ENCODE measurements around the gene TEX47.
A peak's percentile ranks its signal among the peaks of the same experiment; 100 is the strongest.

Gene TEX47

GRCh38 chr7:88795553-88795952 is at the start of gene TEX47:
TSS of gene TEX47 (minus strand) at chr7:88795737. CDS start at chr7:88794942, 795 bp downstream.
- Histone ChIP-seq H3K4me3 (no peak within 1 kb of the TSS), H3K27ac (no peak within 1 kb of the TSS)

- no peak overlapping the region for H3K4me3 ChIP-seq
- H3K27ac ChIP-seq = no peak overlapping the region
Measured at GRCh38 chr7:88845091-88845490, 49.6 kb upstream of the TEX47 start.

GRCh38 chr7:88842201-88842600 is 46.7 kb upstream of the TEX47 start:
- H3K27ac ChIP-seq = no peak overlapping the region
- H3K4me3 ChIP-seq = no peak overlapping the region

GRCh38 chr7:88835147-88835728 is 39.7 kb upstream of the TEX47 start:
- Histone ChIP-seq H3K27ac (no peak overlapping the region), H3K4me3 (no peak overlapping the region)

GRCh38 chr7:88826222-88826621 is 30.7 kb upstream of the TEX47 start:
- Histone ChIP-seq H3K27ac (no peak overlapping the region), H3K4me3 (no peak overlapping the region)

- Histone ChIP-seq H3K27ac (no peak overlapping the region), H3K4me3 (no peak overlapping the region)
Measured at GRCh38 chr7:88818552-88818951, 23.0 kb upstream of the TEX47 start.

GRCh38 chr7:88806280-88807037 is 10.9 kb upstream of the TEX47 start:
- no peak overlapping the region for H3K4me3 ChIP-seq
- H3K27ac ChIP-seq = no peak overlapping the region

GRCh38 chr7:88801046-88801445 is 5.5 kb upstream of the TEX47 start:
- no peak overlapping the region for H3K4me3 ChIP-seq
- H3K27ac ChIP-seq = no peak overlapping the region

GRCh38 chr7:88792361-88792760 is 3.2 kb downstream of the TEX47 start:
- H3K27ac ChIP-seq = no peak overlapping the region
- H3K4me3 ChIP-seq = no peak overlapping the region

- Histone ChIP-seq H3K27ac (no peak overlapping the region), H3K4me3 (no peak overlapping the region)
Measured at GRCh38 chr7:88791891-88792290, 3.6 kb downstream of the TEX47 start.

GRCh38 chr7:88789480-88790064 is 6.0 kb downstream of the TEX47 start:
- no peak overlapping the region for H3K27ac ChIP-seq
- H3K4me3 ChIP-seq = no peak overlapping the region

GRCh38 chr7:88787777-88788176 is 7.8 kb downstream of the TEX47 start:
- H3K27ac ChIP-seq = no peak overlapping the region
- no peak overlapping the region for H3K4me3 ChIP-seq

- H3K27ac ChIP-seq = no peak overlapping the region
- no peak overlapping the region for H3K4me3 ChIP-seq
Measured at GRCh38 chr7:88775838-88776237, 19.7 kb downstream of the TEX47 start.

GRCh38 chr7:88772776-88773175 is 22.8 kb downstream of the TEX47 start:
- Histone ChIP-seq H3K4me3 (no peak overlapping the region), H3K27ac (no peak overlapping the region)

- no peak overlapping the region for H3K27ac ChIP-seq
Measured at GRCh38 chr7:88771417-88771816, 24.1 kb downstream of the TEX47 start.

GRCh38 chr7:88761779-88762178 is 33.8 kb downstream of the TEX47 start:
- H3K27ac ChIP-seq = no peak overlapping the region
- no peak overlapping the region for H3K4me3 ChIP-seq

More at GRCh38 chr7:88771417-88771816, 24.1 kb downstream of the TEX47 start:
- H3K4me3 ChIP-seq = no peak overlapping the region

GRCh38 chr7:88760136-88760515 is 35.4 kb downstream of the TEX47 start:
- Histone ChIP-seq H3K27ac (no peak overlapping the region), H3K4me3 (no peak overlapping the region)

- no peak within 1 kb of the TSS for H3K27ac ChIP-seq
Measured at GRCh38 chr7:88759230-88760135, 36.1 kb downstream of the TEX47 start, which contains the start of gene ZNF804B. TSS of gene ZNF804B (plus strand) at chr7:88759700. CDS start at chr7:88759977, 277 bp downstream.

GRCh38 chr7:88758381-88759229 is 36.9 kb downstream of the TEX47 start:
- Histone ChIP-seq H3K27ac (no peak overlapping the region), H3K4me3 (peak overlapping the region in 4 of 7 experiments; percentile 5 to 29 (median 18))

More at GRCh38 chr7:88759230-88760135, 36.1 kb downstream of the TEX47 start, which contains the start of gene ZNF804B:
- peak within 1 kb of the TSS in 4 of 7 experiments; percentile 5 to 29 (median 18) for H3K4me3 ChIP-seq

Measured in skin epidermis (tissue), 12 donors.